Measurements from ENCODE around the gene MEI1.
"Not testable (repeated sequence)": the region's sequence is repeated elsewhere in the genome, so short reads cannot be mapped to it uniquely, and the experiment has no call there.

The MEI1 gene

DNA sequence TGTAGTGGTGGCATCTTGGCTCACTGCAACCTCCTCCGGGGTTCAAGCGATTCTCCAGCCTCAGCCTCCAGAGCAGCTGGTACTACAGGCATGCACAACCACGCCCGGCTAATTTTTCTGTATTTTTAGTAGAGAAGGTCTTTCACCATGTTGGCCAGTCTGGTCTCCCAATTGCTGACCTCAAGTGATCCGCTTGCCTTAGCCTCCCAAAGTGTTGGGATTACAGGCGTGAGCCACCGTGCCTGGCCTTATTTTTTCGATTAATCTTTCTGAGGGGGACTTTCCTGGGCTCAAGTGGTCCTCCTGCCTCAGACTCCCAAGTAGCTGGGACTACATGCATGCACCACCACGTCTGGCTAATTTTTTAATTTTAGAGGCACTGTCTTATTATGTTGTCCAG, 16.3 kb upstream of the MEI1 start:
- no peak for TF ChIP-seq GABPA (IDR thresholded peaks at IDR 0.05; ENCODE audit: low read depth)
- no peak for TF ChIP-seq CTCF (IDR thresholded peaks at IDR 0.05; ENCODE audit: insufficient read depth, low read length)
- TF ChIP-seq POLR2AphosphoS5 (IDR thresholded peaks at IDR 0.05; ENCODE audit: low read depth), result no peak
- TF ChIP-seq, protein P1, sequence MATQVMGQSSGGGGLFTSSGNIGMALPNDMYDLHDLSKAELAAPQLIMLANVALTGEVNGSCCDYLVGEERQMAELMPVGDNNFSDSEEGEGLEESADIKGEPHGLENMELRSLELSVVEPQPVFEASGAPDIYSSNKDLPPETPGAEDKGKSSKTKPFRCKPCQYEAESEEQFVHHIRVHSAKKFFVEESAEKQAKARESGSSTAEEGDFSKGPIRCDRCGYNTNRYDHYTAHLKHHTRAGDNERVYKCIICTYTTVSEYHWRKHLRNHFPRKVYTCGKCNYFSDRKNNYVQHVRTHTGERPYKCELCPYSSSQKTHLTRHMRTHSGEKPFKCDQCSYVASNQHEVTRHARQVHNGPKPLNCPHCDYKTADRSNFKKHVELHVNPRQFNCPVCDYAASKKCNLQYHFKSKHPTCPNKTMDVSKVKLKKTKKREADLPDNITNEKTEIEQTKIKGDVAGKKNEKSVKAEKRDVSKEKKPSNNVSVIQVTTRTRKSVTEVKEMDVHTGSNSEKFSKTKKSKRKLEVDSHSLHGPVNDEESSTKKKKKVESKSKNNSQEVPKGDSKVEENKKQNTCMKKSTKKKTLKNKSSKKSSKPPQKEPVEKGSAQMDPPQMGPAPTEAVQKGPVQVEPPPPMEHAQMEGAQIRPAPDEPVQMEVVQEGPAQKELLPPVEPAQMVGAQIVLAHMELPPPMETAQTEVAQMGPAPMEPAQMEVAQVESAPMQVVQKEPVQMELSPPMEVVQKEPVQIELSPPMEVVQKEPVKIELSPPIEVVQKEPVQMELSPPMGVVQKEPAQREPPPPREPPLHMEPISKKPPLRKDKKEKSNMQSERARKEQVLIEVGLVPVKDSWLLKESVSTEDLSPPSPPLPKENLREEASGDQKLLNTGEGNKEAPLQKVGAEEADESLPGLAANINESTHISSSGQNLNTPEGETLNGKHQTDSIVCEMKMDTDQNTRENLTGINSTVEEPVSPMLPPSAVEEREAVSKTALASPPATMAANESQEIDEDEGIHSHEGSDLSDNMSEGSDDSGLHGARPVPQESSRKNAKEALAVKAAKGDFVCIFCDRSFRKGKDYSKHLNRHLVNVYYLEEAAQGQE (IDR thresholded peaks at IDR 0.05; ENCODE audit: insufficient replicate concordance, low read depth), result no peak
- no peak for TF ChIP-seq SPI1 (IDR thresholded peaks at IDR 0.05; ENCODE audit: borderline replicate concordance, low read depth)
- Histone ChIP-seq H3K4me3 (replicated peaks; ENCODE audit: insufficient read depth, low read length) (peak overlapping the region; percentile 79), H3K27ac (replicated peaks) (peak overlapping the region; percentile 70), H3K27me3 (ENCODE audit: insufficient read depth, poor library complexity, severe bottlenecking) (no peaks in the 10 kb centered on the region)
- no peak for DNase-seq (ENCODE audit: low read depth in 1 of 2, low spot score in 1 of 2)

DNA sequence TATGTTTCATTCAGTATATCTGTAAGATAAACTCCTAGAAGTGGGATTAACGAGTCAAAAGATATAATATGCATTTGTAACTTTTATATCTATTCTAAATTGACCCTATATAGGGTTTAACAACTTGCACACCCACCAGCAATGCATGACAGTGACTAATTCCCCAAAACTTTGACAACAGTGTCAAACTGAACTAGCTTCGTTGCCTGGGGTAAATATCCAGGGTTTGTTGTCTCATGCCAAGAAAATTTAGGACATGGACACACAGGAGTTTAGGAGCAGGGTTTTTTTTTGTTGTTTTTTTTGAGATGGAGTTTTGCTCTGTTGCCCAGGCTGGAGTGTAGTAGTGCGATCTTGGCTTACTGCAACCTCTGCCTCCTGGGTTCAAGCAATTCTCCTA, 15.7 kb upstream of the MEI1 start:
- H3K27me3 ChIP-seq (ENCODE audit: insufficient read depth, poor library complexity, severe bottlenecking), result no peaks in the 10 kb centered on the region

GRCh38 chr22:41684194-41684593, 15.1 kb upstream of the MEI1 start:
- Histone ChIP-seq H3K27me3 (ENCODE audit: insufficient read depth, poor library complexity, severe bottlenecking) (no peaks in the 10 kb centered on the region), H3K27ac (replicated peaks) (no peak overlapping the region), H3K4me3 (replicated peaks; ENCODE audit: insufficient read depth, low read length) (no peak overlapping the region)
- TF ChIP-seq GABPA (IDR thresholded peaks at IDR 0.05; ENCODE audit: low read depth) (no peak), CTCF (IDR thresholded peaks at IDR 0.05; ENCODE audit: insufficient read depth, low read length) (no peak), SPI1 (IDR thresholded peaks at IDR 0.05; ENCODE audit: borderline replicate concordance, low read depth) (no peak), POLR2AphosphoS5 (IDR thresholded peaks at IDR 0.05; ENCODE audit: low read depth) (no peak)
- TF ChIP-seq, protein P1 (IDR thresholded peaks at IDR 0.05; ENCODE audit: insufficient replicate concordance, low read depth), result no peak
- DNase-seq (ENCODE audit: low read depth in 1 of 2, low spot score in 1 of 2), result no peak

More for the DNA sequence above, 15.7 kb upstream of the MEI1 start:
- DNase-seq (ENCODE audit: low read depth in 1 of 2, low spot score in 1 of 2), result no peak
- no peak overlapping the region for H3K27ac ChIP-seq (replicated peaks)
- TF ChIP-seq, protein P1 (IDR thresholded peaks at IDR 0.05; ENCODE audit: insufficient replicate concordance, low read depth), result no peak
- TF ChIP-seq CTCF (IDR thresholded peaks at IDR 0.05; ENCODE audit: insufficient read depth, low read length), result no peak
- no peak for TF ChIP-seq SPI1 (IDR thresholded peaks at IDR 0.05; ENCODE audit: borderline replicate concordance, low read depth)
- no peak for TF ChIP-seq GABPA (IDR thresholded peaks at IDR 0.05; ENCODE audit: low read depth)
- TF ChIP-seq POLR2AphosphoS5 (IDR thresholded peaks at IDR 0.05; ENCODE audit: low read depth), result no peak
- no peak overlapping the region for H3K4me3 ChIP-seq (replicated peaks; ENCODE audit: insufficient read depth, low read length)

- H3K27me3 ChIP-seq (ENCODE audit: insufficient read depth, poor library complexity, severe bottlenecking); H3K27ac ChIP-seq (replicated peaks): not testable (repeated sequence)
Measured at GRCh38 chr22:41686890-41687289, 12.4 kb upstream of the MEI1 start.

More at GRCh38 chr22:41686890-41687289, 12.4 kb upstream of the MEI1 start:
- not testable (repeated sequence) for DNase-seq (ENCODE audit: low read depth in 1 of 2, low spot score in 1 of 2)
- H3K4me3 ChIP-seq (replicated peaks; ENCODE audit: insufficient read depth, low read length), result peak overlapping the region; percentile 85

Data from HL-60 (cell line).